ENCODE data around the gene ZDHHC8. TPM values are rescaled to one million over a fixed set of nuclear protein-coding genes. Genes with fewer than 3 reads are reported as not detected.

ZDHHC8 gene
- total and polyA plus RNA-seq, 9 donors, result 5.1 to 77.4 (median 58.9) TPM

DNA sequence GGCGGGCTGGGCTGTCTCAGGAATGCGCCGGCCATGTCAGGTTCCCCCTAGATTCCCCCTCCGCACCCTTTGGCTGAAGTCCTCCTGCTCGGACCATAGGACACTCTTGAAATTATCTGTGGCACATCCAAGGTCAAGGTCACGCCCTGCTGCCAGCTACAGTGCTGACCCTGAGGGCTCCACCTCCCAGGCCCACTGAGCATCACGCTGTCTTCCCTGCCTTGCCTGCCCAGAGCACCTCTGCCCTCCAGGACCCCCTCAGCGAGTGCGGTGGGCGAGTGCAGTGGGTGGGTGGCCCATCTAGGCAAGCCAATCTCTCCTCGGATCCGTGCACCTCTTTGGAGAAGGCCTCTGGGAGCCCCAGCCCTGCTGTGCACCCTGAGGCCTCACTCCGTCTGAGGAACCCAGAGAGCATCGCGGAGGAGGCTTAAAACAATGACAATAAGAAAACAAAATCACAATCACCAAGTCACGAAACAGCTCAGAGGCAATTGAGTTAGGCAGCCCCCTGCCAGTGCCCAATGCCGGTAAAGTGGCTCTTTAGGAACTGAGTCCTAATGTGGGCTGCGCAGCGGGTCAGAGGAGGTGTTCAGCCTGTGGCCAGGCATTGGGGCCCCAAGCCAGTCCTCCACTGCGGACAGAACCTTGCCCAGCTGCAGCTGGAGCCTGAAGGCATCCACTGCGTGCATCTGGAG, 45.8 kb downstream of the ZDHHC8 start:
- intact Hi-C loops (cut with DNase I), result loop anchor here in 1 of 4 donors (5.0 kb wide), 1 partner anchor 50 kb away; no protein-coding TSS in a partner anchor
- Histone ChIP-seq H3K36me3 (no peaks in the 10 kb centered on the region), H3K9me3 (no peaks in the 10 kb centered on the region), H3K27ac (no peak overlapping the region), H3K4me3 (no peak overlapping the region), H3K4me1 (ENCODE audit: insufficient read depth) (no peaks in the 10 kb centered on the region), H3K27me3 (no peaks in the 10 kb centered on the region)
- no peak for DNase-seq
- WGBS, 3 donors, result 70 to 81% (median 75%) methylated on average over 20 to 21 of the region's 21 CpGs
- TF ChIP-seq, protein P1, sequence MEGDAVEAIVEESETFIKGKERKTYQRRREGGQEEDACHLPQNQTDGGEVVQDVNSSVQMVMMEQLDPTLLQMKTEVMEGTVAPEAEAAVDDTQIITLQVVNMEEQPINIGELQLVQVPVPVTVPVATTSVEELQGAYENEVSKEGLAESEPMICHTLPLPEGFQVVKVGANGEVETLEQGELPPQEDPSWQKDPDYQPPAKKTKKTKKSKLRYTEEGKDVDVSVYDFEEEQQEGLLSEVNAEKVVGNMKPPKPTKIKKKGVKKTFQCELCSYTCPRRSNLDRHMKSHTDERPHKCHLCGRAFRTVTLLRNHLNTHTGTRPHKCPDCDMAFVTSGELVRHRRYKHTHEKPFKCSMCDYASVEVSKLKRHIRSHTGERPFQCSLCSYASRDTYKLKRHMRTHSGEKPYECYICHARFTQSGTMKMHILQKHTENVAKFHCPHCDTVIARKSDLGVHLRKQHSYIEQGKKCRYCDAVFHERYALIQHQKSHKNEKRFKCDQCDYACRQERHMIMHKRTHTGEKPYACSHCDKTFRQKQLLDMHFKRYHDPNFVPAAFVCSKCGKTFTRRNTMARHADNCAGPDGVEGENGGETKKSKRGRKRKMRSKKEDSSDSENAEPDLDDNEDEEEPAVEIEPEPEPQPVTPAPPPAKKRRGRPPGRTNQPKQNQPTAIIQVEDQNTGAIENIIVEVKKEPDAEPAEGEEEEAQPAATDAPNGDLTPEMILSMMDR (IDR thresholded peaks at IDR 0.05), result no peak
- no peak for TF ChIP-seq EP300 (IDR thresholded peaks at IDR 0.05)
- no peak for TF ChIP-seq POLR2A (IDR thresholded peaks at IDR 0.05)

GRCh38 chr22:20178075-20178914, 46.7 kb downstream of the ZDHHC8 start:
- TF ChIP-seq EP300 (IDR thresholded peaks at IDR 0.05) (no peak), POLR2A (IDR thresholded peaks at IDR 0.05) (no peak)
- TF ChIP-seq, protein P1 (IDR thresholded peaks at IDR 0.05), result no peak
- H3K4me3 ChIP-seq, result no peak overlapping the region
- no peaks in the 10 kb centered on the region for H3K27me3 ChIP-seq
- intact Hi-C loops (cut with DNase I), result loop anchor here in 1 of 4 donors (5.0 kb wide), 1 partner anchor 49 kb away; no protein-coding TSS in a partner anchor
- H3K27ac ChIP-seq, result no peak overlapping the region
- no peaks in the 10 kb centered on the region for H3K4me1 ChIP-seq (ENCODE audit: insufficient read depth)
- no peaks in the 10 kb centered on the region for H3K36me3 ChIP-seq
- no peaks in the 10 kb centered on the region for H3K9me3 ChIP-seq
- 81 to 85% (median 84%) methylated on average over 24 to 29 of the region's 29 CpGs for WGBS, 3 donors
- no peak for DNase-seq

GRCh38 chr22:20178915-20179227, 47.3 kb downstream of the ZDHHC8 start:
- WGBS, 3 donors, result 86 to 90% (median 87%) methylated on average over 7 to 10 of the region's 10 CpGs
- no peaks in the 10 kb centered on the region for H3K27me3 ChIP-seq
- H3K36me3 ChIP-seq, result no peaks in the 10 kb centered on the region
- no peak overlapping the region for H3K4me3 ChIP-seq
- TF ChIP-seq, protein P1 (IDR thresholded peaks at IDR 0.05), result no peak
- no peak for TF ChIP-seq POLR2A (IDR thresholded peaks at IDR 0.05)
- no peak for TF ChIP-seq EP300 (IDR thresholded peaks at IDR 0.05)
- H3K27ac ChIP-seq, result no peak overlapping the region
- no peak for DNase-seq
- H3K9me3 ChIP-seq, result no peaks in the 10 kb centered on the region
- intact Hi-C loops (cut with DNase I), result loop anchor here in 1 of 4 donors (5.0 kb wide), 1 partner anchor 48 kb away; no protein-coding TSS in a partner anchor
- H3K4me1 ChIP-seq (ENCODE audit: insufficient read depth), result no peaks in the 10 kb centered on the region

DNA sequence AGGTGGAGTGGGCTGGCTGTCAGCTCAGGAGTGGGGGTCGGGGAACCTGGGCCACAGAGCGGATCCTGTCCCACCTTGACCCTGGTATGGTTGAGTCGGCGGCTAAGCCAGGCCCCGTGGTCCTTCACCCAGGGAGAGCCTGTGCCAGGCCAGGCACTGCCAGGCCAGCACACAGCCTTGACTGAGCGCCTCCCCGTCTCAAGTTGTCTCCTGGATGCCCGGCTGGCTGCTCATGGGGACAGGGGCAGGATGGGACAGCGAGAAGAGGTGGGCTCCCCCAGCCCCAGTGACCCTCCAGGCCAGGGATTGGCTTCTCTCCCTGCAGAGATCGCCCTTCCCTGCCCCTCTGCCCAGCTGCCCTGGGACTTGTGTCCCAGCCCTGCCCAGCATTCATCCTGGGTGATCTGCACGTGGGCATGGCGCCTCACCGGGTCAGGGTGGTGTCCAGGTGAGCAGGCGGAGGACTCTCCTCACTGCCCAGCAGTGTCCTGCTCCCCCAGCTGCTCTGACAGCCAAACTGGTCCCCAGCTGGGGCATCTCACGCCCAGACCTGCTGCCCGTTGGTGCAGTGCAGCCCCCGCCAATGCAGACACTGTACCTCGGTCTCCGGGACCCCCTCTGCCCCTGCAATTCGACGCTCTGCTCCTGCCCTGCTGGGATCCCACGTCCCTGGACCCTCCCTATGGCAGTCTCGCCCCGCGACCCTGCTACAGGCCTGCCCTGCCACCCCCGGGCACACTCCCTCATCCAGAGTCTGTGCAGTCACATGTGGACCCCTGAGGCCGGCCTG, 48.0 kb downstream of the ZDHHC8 start:
- no peak for DNase-seq
- intact Hi-C loops (cut with DNase I), result loop anchor here in 1 of 4 donors (5.0 kb wide), 1 partner anchor 48 kb away; no protein-coding TSS in a partner anchor
- Histone ChIP-seq H3K27ac (no peak overlapping the region), H3K27me3 (no peaks in the 10 kb centered on the region), H3K4me1 (ENCODE audit: insufficient read depth) (no peaks in the 10 kb centered on the region), H3K4me3 (no peak overlapping the region), H3K36me3 (no peaks in the 10 kb centered on the region), H3K9me3 (no peaks in the 10 kb centered on the region)
- TF ChIP-seq EP300 (IDR thresholded peaks at IDR 0.05) (no peak), POLR2A (IDR thresholded peaks at IDR 0.05) (no peak)
- TF ChIP-seq, protein P1 (IDR thresholded peaks at IDR 0.05), result no peak
- WGBS, 3 donors, result 86 to 90% (median 87%) methylated on average over 27 of the region's 27 CpGs
